ENCODE data around the gene STYK1.
"Not testable (repeated sequence)": the region's sequence is repeated elsewhere in the genome, so short reads cannot be mapped to it uniquely, and the experiment has no call there.

Gene STYK1

GRCh38 chr12:10688042-10688441, 14.2 kb upstream of the STYK1 start:
- no peak for DNase-seq (ENCODE audit: low read depth)

GRCh38 chr12:10672231-10672868, 1.5 kb downstream of the STYK1 start:
- no peak for DNase-seq (ENCODE audit: low read depth)

- DNase-seq (ENCODE audit: low read depth) = no peak
Measured at GRCh38 chr12:10669533-10669932, 4.3 kb downstream of the STYK1 start.

GRCh38 chr12:10668526-10668925, 5.3 kb downstream of the STYK1 start:
- no peak for DNase-seq (ENCODE audit: low read depth)

GRCh38 chr12:10667581-10667980, 6.3 kb downstream of the STYK1 start:
- no peak for DNase-seq (ENCODE audit: low read depth)

- DNase-seq (ENCODE audit: low read depth) = no peak
Measured at GRCh38 chr12:10664499-10664898, 9.4 kb downstream of the STYK1 start.

- no peak for DNase-seq (ENCODE audit: low read depth)
Measured at GRCh38 chr12:10663869-10664268, 10.0 kb downstream of the STYK1 start.

- no peak for DNase-seq (ENCODE audit: low read depth)
Measured at GRCh38 chr12:10661338-10661737, 12.5 kb downstream of the STYK1 start.

GRCh38 chr12:10654003-10654402, 19.8 kb downstream of the STYK1 start:
- no peak for DNase-seq (ENCODE audit: low read depth)

GRCh38 chr12:10652192-10652591, 21.7 kb downstream of the STYK1 start:
- no peak for DNase-seq (ENCODE audit: low read depth)

GRCh38 chr12:10646576-10646975, 27.3 kb downstream of the STYK1 start:
- not testable (repeated sequence) for DNase-seq (ENCODE audit: low read depth)

GRCh38 chr12:10645910-10646309, 27.9 kb downstream of the STYK1 start:
- no peak for DNase-seq (ENCODE audit: low read depth)

GRCh38 chr12:10641735-10642500, 31.9 kb downstream of the STYK1 start:
- no peak for DNase-seq (ENCODE audit: low read depth)

- DNase-seq (ENCODE audit: low read depth) = no peak
Measured at GRCh38 chr12:10638728-10639127, 35.1 kb downstream of the STYK1 start.

- no peak for DNase-seq (ENCODE audit: low read depth)
Measured at GRCh38 chr12:10636611-10637010, 37.2 kb downstream of the STYK1 start.

- no peak for DNase-seq (ENCODE audit: low read depth)
Measured at GRCh38 chr12:10636124-10636523, 37.7 kb downstream of the STYK1 start.

- DNase-seq (ENCODE audit: low read depth) = no peak
Measured at GRCh38 chr12:10635306-10635705, 38.5 kb downstream of the STYK1 start.

GRCh38 chr12:10634427-10634826, 39.4 kb downstream of the STYK1 start:
- no peak for DNase-seq (ENCODE audit: low read depth)

GRCh38 chr12:10633541-10633940, 40.3 kb downstream of the STYK1 start:
- no peak for DNase-seq (ENCODE audit: low read depth)

GRCh38 chr12:10632226-10632625, 41.6 kb downstream of the STYK1 start:
- DNase-seq (ENCODE audit: low read depth) = no peak

GRCh38 chr12:10624605-10625004, 49.2 kb downstream of the STYK1 start:
- no peak for DNase-seq (ENCODE audit: low read depth)

GRCh38 chr12:10623131-10623530, 50.7 kb downstream of the STYK1 start:
- no peak for DNase-seq (ENCODE audit: low read depth)

GRCh38 chr12:10621278-10621677, 52.6 kb downstream of the STYK1 start:
- no peak for DNase-seq (ENCODE audit: low read depth)

All from activated T-cell treated with anti-CD3 and anti-CD28 coated beads for 1 hour (primary cell).